ENCODE results near the gene PRR29. TPM values are rescaled to one million over a fixed set of nuclear protein-coding genes. Genes with fewer than 3 reads are reported as not detected.

The PRR29 gene
- polyA plus RNA-seq, 1 experiment, result 0.15 TPM

DNA sequence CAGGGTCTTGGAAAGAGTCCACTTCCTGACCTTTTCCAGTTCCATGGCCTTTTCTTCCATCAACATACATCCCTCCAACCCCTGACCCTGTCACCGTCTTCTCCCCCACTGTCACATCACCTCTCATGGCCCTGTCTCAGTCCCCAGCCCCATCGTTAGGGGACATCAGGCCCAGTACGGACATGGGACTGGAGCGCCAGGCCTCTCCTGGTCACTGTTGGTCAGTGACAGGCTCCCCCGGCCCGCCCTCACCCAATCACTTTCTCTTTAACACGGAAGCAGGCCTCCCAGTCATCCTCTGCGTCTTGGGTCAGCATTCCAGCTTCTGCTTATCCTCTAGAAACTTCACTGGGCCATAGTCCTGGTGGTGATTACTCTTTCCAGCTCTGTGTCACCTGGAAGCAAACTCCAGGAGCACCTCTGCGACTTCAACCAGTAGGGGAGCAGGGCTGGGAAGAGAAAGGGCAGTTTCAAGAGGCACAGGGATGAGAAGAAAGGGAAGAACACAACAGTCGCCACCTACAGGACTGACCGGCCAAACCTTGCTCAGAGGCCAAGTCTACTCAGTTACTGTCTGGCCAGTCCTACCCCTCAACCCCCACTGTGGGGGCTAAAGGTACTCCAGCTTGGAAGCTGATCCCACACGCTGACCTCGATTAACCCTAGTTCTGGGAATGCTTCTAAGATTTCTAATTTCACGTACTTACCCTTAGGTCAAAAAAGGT lies 38.2 kb downstream of the PRR29 start:
- TF ChIP-seq, protein P1, sequence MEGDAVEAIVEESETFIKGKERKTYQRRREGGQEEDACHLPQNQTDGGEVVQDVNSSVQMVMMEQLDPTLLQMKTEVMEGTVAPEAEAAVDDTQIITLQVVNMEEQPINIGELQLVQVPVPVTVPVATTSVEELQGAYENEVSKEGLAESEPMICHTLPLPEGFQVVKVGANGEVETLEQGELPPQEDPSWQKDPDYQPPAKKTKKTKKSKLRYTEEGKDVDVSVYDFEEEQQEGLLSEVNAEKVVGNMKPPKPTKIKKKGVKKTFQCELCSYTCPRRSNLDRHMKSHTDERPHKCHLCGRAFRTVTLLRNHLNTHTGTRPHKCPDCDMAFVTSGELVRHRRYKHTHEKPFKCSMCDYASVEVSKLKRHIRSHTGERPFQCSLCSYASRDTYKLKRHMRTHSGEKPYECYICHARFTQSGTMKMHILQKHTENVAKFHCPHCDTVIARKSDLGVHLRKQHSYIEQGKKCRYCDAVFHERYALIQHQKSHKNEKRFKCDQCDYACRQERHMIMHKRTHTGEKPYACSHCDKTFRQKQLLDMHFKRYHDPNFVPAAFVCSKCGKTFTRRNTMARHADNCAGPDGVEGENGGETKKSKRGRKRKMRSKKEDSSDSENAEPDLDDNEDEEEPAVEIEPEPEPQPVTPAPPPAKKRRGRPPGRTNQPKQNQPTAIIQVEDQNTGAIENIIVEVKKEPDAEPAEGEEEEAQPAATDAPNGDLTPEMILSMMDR (IDR thresholded peaks at IDR 0.05; ENCODE audit: low read depth, low read length), result no peak
- Histone ChIP-seq H3K4me3 (ENCODE audit: low read depth, low read length) (no peak overlapping the region), H3K27ac (ENCODE audit: low read depth, low read length) (no peak overlapping the region), H3K27me3 (ENCODE audit: control insufficient read depth, insufficient read depth, low read length) (no peaks in the 10 kb centered on the region), H3K9me3 (ENCODE audit: control insufficient read depth, insufficient read depth, low read length) (no peaks in the 10 kb centered on the region)
- DNase-seq (ENCODE audit: low read depth, low spot score), result no peak
- ChIA-PET POLR2A (no interaction called here), CTCF (no interaction called here)

DNA sequence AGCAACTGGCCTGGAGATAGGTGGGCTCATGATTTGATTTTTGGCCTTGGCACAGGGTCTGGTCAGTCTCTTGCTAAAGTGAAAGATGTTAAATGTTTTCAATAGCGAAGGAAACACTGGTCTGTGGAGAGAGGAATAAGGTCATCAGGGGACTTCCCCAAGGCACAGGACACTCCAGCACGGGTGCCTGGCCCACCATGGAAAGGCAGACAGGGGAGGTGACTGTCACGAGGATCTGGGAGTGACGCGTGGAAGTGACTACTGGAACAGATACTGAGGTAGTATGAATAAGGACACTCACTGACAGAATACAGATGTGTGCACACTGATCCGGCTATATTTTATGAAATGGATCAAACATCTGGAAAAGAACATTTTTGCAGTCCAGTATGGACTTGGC lies 39.0 kb downstream of the PRR29 start:
- POLR2A ChIA-PET, result no interaction called here
- no peak for DNase-seq (ENCODE audit: low read depth, low spot score)
- H3K9me3 ChIP-seq (ENCODE audit: control insufficient read depth, insufficient read depth, low read length), result no peaks in the 10 kb centered on the region; the same call in 1 of the 2 replicates
- no peaks in the 10 kb centered on the region for H3K27me3 ChIP-seq (ENCODE audit: control insufficient read depth, insufficient read depth, low read length)
- TF ChIP-seq, protein P1 (IDR thresholded peaks at IDR 0.05; ENCODE audit: low read depth, low read length), result no peak
- CTCF ChIA-PET, result interaction anchor here (2.3 kb wide), 1 partner anchor 96 kb away, joined by 13 read pairs; no protein-coding TSS in a partner anchor
- H3K4me3 ChIP-seq (ENCODE audit: low read depth, low read length), result no peak overlapping the region
- no peak overlapping the region for H3K27ac ChIP-seq (ENCODE audit: low read depth, low read length)

DNA sequence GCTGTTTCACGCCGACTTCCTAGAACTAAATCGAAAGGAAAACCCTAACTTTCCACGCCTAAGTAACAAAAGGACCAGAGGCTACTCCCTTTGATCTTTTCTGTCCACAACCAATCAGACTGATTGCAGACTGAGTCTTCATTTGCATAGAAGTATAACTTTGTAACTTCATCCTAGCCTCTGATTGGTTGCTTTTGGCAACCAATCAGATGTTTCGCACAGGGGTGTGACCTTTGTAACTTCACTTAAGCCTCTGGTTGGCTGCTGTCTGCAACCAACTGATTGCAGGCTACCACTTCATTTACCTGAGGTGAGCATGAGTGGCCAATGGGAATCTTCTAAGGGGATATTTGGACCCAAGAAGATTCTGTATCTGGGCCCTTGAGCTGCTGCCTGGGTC lies 39.7 kb downstream of the PRR29 start:
- Histone ChIP-seq H3K27me3 (ENCODE audit: control insufficient read depth, insufficient read depth, low read length) (no peaks in the 10 kb centered on the region), H3K4me3 (ENCODE audit: low read depth, low read length) (no peak overlapping the region), H3K27ac (ENCODE audit: low read depth, low read length) (no peak overlapping the region), H3K9me3 (ENCODE audit: control insufficient read depth, insufficient read depth, low read length) (no peaks in the 10 kb centered on the region; the same call in 1 of the 2 replicates)
- POLR2A ChIA-PET, result no interaction called here
- TF ChIP-seq, protein P1 (IDR thresholded peaks at IDR 0.05; ENCODE audit: low read depth, low read length), result no peak
- DNase-seq (ENCODE audit: low read depth, low spot score), result no peak
- CTCF ChIA-PET, result interaction anchor here (0.7 to 2.3 kb wide), 2 partner anchors 12 to 96 kb away, joined by 3 to 13 read pairs; no protein-coding TSS in a partner anchor

DNA sequence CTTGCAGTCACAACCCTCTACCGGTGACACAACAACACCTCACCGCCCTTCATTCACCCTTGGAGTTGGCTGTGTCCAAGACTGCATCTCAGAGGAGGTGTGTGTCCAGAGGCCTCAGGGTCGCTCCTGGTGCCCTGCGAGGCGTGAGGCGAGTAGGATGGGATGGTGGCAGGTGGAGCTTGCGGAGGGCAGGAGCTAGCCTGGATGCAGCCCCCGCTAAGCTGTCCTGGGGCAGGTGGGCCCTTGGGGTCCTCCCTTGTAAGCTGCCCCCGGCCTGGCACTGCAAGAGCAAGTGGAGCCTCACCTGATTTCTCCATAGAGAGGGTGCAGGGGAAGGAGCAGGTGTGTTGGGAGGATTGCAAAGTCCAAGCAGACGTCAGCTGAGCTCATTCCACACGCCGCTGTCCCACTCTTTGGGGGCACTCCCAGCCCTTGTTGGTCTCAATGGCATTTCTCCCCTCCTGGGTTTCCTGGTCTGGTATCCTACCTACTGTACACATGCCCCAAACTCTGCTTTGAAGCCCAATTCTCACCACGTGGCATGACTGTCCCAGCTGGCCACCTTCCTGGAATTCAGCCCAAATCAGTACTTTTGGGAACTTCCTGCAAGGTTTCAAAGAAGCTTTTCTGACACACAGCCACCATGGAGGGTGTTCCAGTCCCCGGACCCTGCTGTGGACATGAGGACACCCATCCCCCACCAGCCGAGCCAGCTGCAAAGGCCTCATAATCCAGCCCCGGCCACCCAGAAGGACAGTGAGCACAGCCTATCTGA lies 40.4 kb downstream of the PRR29 start:
- H3K27me3 ChIP-seq (ENCODE audit: control insufficient read depth, insufficient read depth, low read length), result no peaks in the 10 kb centered on the region
- DNase-seq (ENCODE audit: low read depth, low spot score), result no peak
- CTCF ChIA-PET, result interaction anchor here (0.7 to 2.3 kb wide), 3 partner anchors 10 to 95 kb away, joined by 3 to 13 read pairs (median 6); no protein-coding TSS in a partner anchor
- TF ChIP-seq, protein P1 (IDR thresholded peaks at IDR 0.05; ENCODE audit: low read depth, low read length), result no peak
- H3K9me3 ChIP-seq (ENCODE audit: control insufficient read depth, insufficient read depth, low read length), result no peaks in the 10 kb centered on the region; the same call in 1 of the 2 replicates
- H3K27ac ChIP-seq (ENCODE audit: low read depth, low read length), result no peak overlapping the region
- POLR2A ChIA-PET, result no interaction called here
- H3K4me3 ChIP-seq (ENCODE audit: low read depth, low read length), result no peak overlapping the region

DNA sequence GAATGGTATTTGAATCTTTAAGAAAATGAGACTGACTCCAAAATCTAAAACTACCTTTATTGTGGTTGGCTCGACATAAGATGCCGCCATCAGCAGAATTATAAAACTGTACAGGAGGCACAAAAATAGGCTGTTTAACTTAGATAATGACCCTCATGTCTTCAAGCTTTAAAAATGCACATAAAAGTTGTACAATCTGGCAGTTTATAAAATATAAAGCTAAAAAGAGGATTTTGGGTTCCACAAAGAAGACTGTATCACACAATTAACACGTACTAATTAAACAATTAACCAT lies 40.9 kb downstream of the PRR29 start:
- no peak for DNase-seq (ENCODE audit: low read depth, low spot score)
- no peak overlapping the region for H3K27ac ChIP-seq (ENCODE audit: low read depth, low read length)
- no peaks in the 10 kb centered on the region; the same call in 1 of the 2 replicates for H3K9me3 ChIP-seq (ENCODE audit: control insufficient read depth, insufficient read depth, low read length)
- H3K4me3 ChIP-seq (ENCODE audit: low read depth, low read length), result no peak overlapping the region
- no peaks in the 10 kb centered on the region for H3K27me3 ChIP-seq (ENCODE audit: control insufficient read depth, insufficient read depth, low read length)
- ChIA-PET CTCF (interaction anchor here (1.6 to 2.3 kb wide), 2 partner anchors 10 to 94 kb away, joined by 6 to 13 read pairs; no protein-coding TSS in a partner anchor), POLR2A (no interaction called here)
- TF ChIP-seq, protein P1 (IDR thresholded peaks at IDR 0.05; ENCODE audit: low read depth, low read length), result no peak

Measured in AG04450 (cell line).